Colon (tissue), 2 donors: ENCODE measurements around the gene HOXB2.

Experiments
- FAIRE-seq: peaks from 2 replicates; lab custom pipeline; 2012; peaks lifted over from hg19 to GRCh38; lab: Jason Lieb, UNC
- donor health status: control.
- donor health status: control.

Gene HOXB2

DNA sequence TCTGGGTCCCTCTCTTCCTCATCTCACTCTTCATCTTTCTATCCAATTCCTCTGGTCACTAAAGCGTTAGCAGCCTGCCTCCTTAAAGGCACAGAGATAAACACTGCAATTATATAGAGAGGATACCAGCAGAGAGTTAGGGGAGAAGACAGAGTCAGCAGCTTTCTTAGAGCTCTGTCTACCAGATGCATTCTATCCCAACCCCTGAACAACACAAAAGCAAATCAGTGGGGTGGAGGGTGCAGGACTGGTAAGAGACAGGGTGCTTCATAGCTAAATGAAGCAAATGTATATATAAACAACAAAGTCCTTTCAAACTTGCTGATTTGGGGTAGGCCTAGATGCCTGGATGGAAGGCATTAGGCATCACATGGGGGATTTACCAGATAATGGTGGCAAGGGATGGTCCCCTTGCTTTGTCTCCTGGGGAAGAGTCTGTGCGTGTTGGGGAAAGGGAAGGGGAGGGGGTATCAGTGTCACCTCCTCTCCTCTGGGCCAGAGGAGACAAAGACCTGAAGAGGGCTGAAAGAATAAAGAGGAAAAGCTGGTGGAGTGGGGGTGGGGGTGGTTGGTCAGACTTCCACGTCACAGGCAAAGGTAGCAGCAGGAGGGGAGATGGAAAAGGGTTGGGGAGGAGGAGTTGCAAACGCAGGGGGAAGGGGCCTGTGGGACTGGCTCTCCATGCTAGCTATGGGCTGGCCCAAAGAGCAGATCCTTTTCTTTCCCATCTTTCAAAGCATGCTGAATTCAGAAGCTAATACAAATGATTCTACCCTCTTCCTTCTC, 21.2 kb upstream of the HOXB2 start:
- FAIRE-seq: no peak

DNA sequence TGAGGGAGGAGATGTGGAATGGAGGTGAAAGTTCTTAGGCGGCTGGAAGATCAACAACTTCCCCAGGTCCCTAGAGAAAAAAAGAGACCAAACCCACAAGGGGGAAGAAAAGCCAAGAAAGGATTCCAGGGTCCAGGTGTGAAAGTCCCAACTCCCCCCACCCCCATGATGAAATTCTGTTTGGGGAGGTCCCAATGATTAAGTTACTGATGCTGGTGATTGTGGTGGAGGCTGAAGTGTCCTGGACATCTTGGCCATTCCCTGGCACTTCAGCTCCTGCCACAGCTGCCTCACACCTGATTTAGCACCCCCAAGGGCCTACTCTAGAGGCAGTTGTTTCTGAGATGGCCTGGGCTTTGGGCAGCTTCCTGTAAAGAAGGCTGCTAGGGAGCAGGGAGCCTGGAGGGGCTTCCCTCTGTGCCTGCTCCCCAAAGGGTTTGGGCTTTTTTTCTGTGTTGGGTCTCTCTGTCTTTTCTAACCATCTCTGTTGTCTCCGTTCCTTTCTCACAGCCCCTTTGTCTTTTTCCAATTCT, 20.2 kb upstream of the HOXB2 start:
- FAIRE-seq: no peak

DNA sequence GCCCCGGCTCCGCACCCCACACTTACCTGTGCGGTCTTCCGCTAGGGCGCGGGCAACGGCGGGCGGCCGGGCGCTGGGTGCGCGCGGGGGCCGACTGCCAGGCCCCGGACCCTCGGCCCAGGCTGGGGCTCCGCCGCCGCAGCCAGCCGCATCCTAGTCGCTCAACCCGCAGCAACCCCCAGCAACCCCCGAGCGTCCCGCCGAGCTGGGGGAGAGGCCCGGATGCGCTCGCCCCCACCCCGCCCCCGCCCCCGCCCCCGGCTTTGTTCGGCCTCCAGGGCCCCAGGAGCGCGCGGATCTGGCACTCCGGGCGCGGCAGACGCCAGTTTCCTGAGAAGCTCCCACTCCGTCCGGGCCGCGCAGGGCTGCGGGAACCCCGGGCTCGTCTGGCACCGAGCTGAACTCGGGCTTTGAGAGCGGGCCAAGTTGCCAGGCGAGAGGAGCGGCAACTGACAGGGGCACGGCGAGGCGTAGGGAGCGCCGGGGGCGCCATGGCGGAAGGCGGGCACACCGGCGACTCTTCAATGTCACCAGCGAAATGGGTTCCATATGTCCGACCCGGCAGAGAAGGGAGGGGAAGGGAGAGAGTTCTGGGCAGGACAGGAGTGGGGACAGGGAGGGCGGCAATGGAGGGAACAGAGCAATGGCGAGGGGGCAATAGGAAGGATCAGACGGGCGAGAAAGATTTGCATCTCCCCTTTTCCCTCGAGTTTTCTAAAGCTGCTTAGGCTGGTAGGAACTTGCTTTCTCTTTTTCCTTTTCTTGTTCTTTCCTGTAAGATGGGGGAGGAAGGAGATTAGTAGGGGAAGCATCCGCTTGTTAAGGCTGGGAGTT, 19.5 kb upstream of the HOXB2 start:
- no peak for FAIRE-seq

DNA sequence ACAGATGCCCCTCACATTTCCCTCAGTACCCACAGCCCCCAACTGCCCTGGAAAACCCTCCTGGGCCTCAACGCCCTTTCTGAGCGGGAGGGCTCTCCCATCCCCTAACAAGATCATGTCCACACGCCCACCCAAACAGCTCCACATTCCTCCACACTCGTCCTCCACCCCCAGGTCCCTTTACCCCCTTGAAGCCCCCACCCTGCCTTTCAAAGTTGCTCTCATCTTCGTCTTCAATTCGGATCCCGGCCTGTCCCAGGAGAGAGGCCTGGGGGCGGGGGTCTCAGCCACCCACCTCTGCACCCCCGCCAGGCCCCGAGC, 18.9 kb upstream of the HOXB2 start:
- FAIRE-seq: no peak

DNA sequence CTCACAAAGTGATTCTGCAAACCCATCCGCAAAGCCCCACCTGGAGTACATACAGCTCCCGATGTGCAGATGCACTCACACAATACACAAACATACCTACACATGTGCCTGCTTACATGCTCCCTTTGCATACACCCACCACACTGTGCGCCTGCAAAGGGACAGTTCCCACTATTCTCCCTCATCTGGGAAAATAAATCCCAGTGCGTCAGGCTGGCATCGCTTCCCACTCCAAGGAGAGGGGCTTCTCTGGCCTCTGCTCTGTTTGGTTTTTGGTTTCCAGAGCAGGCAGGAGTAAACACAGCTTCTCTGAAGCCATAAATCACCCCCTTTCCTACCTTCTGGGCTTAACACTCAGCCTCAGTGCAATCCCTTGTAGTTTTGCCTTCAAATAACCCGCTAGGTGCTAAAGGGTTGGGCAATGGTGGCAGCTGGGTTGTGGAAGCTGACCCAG, 18.5 kb upstream of the HOXB2 start:
- FAIRE-seq: no peak

DNA sequence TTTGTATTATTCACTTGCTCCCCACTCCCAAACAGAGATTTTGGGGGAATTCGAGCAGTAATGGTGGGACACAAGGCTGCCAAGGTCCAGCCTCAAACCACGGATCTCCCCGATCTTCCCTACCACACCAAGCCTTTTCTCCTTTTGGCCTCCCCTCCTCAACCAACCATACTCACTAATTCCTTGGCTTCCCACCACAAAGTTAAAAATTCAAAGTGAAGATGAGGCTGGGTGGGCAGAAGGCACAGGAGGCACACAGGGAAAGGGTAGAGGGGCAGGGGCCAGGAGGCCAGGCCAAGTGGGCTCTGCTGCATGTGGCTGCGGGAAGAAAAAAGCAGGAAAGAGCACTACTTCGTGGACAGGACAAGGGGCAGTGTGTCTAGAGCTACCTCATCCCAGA, 18.0 kb upstream of the HOXB2 start:
- FAIRE-seq: no peak

DNA sequence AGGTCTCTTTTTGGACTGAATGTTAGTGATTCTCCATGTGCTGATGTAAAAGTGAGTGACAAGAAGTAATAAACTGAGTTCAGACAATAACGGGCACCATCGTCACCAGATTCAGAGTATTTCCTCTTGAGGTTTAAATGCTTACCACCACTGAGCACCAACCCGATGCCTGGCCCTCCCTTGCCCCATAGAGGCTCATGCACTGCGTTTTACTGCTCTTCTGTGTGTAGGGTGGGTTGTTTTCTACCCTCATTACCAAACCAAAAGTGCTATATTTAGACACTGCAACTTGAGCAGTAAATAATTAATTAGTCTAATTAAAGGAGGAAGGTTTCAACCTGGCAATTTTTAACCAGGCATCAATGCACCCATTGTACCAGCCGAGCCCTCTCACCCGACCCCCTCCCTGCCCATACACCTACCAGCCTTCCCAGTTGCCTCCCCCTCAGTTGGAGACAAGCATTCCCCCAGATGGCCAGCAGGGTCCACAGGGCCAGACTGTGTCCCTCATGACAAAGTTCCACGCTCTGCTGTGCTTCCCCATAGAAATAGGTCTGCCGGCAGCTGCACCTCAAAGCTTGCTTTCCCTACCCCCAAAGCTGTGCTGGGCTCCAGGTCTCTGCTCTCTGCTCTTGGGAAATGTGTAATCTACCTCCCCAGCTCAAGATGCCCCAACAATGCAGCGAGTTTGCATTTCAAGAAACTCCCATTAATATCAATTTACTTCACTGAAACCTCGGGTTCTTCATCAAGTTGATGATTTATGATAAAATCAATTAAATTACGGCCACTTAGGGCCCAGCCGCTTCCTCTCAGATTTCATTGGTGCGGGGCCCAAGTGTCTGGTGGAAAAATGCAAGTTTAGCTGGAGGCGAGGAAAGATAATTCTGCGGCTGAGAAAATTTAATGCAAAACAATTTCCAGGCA, 17.2 kb upstream of the HOXB2 start:
- no peak for FAIRE-seq

DNA sequence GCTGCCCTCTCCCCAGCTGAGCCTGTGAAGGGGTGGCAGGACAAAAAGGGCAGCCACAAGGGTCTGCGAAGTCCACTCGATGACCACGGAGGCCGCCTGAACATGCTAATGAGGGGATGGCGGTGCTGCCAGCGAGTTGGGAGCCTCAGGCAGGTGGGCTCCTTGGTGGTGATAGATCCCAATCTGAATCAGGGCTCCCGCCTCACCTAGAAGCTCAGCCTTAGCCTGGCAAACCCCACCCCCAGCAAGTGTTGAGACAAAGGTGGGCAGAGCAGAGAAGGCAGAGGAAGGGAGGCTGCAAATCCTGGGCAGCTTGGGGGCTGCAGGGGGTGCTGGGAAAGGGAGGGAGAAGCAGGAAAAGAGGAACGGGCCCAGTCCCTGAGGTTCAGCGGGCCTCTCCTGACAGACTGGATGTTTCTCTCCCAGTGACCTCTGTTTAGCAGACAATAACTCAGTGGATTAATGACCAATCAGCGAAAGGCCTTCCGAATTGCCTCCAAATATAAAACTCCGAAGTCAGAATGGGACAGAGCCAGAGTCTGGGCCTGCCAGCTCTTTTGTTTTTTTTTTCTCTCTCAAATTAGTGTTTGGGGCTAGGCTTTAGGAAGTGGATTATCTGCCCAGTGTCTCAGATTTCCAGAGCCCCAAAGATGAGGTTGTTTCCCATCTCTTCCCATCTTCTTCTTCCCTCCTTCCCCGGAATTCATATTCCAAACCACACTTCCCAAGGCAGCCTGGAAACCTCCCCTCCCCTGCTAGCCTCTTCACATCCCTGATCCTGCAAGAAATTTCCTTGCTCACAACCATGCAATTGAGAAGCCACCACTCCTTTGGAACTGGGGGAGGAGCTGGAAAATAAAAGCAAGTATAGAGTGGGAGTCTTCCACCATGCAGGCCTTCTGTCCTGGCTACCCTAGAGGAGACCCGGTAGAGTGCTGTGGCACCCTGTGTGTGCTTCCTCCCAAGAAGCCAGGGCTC, 15.2 kb upstream of the HOXB2 start:
- no peak for FAIRE-seq

DNA sequence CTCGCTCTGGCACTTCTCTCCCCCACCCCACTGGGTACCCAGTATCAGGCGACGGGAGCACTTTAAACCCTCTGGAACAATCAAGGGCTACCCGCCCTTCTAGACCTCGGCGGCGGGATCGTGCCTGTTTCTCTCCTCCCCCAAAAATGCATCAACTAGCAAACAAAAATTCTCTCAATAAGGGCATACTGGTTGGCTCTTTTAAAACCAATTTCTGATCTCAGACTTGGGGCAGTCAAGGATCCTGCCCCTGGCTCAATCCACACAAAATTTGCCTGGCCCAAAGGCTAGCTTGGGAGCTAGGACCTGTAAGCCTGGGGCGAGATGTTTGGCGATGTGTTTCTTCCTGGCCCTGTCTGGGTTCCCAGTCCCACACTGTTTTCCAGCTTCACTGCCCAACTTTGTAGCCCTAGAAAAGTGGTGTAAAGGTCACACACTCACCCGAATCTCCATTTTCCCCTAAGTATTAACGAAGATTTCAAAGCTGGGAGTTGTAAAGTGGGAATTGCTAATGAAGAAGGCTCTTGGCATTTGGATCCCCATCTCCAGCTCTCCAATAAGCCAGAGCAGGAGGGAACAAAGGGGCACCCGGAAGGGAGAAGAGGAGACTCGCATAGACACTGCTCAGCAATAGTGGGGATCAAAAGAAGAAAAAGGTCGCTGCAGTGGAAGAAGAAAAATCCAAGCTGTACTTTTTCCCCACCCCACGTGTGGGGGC, 14.4 kb upstream of the HOXB2 start:
- FAIRE-seq: no peak

DNA sequence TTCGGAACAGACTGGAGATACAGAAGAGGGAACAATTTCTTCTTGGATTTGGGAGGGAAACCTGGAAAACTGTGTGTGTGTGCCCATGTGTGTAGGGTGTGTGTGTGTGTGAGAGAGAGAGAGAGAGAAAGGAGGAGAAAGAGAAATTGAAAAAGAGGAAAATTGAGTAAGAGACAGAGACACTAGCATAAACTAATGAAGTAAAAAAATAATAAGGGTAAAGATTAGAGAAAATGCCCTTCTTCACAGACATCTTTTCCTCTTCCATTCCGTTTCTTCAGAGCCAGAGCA, 13.9 kb upstream of the HOXB2 start:
- no peak for FAIRE-seq

DNA sequence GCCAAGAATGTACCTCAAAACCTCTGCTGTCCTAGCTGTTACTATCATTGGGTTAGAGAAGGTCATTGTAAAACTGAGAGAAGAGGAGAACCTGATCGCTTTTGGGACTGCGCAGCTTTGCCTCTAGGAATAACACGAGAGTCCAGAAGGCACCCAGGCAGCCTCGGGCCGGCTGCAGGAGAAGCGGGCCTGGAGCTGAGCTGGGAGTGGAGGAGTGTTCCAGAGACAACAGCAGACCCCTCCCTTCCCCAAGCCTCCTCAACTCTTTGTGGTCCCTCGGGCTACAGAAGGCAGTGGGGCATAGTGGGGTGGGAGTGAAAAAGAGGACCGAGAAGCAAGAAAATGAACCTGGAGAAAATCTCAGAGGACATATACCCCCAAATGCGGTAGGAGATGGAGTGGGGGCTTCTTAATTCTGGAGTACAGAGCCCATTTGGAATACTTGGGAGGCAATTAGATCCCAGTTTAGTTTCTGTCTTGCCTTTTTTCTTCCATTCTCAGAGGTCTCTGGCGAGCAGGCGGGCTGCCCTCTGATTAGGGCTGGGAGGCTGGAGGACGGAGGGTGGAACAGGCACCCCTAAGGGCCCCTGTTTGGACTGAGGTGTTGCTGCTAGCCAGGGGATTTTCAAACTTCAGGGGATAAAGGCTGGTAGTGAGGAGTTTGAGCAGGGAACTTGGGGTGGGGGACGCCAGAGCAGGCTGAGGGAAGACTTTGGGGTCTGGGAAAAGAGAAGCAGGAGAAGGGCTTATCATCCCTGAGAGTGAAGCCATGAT, 13.3 kb upstream of the HOXB2 start:
- no peak for FAIRE-seq

DNA sequence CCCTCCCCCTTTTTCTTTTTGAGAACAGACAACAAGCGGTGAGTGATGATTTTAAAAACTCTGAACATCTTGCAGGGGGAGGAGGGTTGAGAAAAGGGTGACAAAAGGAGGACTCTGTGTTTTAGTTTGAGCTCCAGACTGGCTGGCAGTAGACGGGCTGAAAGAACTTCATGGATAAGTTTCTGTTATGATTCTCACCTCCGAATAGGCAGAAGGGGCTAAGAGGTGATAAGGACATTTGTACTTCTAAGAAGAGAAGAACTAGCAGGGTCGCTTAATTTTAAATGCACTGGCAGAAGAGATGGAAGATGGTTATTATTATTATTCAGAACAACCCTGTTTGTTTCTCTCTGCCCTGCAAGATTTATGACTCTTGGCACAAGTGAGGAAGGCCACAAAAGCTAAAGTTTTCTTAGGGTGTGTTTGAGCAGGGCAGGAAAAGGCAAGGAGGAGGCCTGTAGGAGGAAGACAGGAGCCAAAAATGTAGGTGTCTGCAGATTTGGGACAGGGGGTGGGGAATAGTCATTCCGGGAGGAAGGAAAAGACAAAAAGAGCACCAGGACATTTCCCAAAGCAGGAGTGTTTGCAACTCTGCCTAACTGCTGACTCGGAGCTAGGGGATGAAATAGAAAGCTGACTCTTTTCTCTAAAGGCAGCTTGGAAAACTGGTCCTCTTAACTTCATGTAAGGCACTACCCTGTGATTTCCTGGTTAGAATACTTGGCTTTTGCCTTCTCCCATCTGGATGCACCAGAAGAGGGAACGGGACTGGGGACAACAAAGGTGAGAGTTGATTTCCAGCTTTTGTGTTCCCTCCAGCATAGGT, 11.9 kb upstream of the HOXB2 start:
- FAIRE-seq: no peak

DNA sequence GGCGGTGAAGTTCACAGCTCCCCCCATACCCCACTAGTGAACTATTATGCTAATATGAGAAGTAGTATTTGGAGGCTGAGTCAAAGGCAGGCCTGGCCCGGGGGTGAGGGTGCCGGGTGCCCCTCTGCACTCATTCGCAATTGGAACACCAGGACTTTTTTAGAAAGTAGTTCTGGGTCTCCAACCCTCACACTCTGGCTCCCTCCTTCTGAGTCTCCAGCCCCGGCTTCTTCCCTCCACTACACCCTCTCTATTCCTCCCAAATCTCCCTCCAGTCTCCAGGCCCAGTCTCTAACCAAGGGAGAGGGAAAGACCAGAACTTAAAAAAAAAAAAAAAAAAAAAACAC, 11.3 kb upstream of the HOXB2 start:
- no peak for FAIRE-seq

DNA sequence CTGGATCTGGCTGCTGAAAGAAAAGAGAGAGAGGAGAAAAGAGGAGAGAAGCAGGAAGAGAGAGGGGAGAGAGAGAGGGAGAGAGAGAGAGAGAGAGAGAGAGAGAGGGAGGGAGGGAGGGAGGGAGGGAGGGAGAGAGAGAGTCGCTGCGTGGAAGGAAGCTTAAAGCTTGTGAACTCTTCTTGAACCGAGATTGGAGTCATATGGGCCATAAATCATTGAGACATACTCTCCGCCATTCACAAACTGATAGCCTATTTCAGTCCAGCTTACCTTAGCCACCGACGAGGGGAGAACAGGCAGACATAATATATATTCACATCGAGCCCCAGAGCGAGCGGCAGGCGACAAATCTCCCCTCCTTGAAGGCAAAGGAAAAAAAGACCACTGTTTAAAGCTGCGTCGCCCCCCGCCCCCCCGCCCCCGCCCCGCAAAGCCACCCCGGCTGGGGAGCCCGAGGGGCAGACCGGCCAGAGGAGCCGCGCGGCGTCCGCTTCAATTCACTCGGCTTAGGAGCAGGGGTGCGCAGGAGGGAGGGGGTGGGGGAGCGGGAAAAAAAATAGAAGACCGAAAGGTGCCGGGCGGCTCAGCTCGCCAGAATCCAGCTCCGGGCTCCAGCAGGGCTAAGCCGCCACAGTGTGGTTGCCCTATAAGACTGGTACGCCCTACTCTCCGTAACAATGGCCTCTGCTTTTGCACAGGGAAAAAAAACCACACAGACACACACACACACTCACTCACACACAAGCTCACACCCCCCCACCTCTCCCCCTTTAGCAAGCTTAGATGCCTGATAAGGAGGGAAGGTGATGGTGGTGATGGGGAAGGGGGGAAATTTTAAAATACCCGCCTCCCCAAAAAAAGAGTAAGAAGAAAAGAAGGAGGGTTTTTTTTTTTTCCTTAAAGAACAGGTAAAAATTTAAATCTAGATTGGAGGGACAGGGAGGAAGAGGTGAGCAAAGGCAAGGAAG, 10.6 kb upstream of the HOXB2 start:
- FAIRE-seq: no peak

DNA sequence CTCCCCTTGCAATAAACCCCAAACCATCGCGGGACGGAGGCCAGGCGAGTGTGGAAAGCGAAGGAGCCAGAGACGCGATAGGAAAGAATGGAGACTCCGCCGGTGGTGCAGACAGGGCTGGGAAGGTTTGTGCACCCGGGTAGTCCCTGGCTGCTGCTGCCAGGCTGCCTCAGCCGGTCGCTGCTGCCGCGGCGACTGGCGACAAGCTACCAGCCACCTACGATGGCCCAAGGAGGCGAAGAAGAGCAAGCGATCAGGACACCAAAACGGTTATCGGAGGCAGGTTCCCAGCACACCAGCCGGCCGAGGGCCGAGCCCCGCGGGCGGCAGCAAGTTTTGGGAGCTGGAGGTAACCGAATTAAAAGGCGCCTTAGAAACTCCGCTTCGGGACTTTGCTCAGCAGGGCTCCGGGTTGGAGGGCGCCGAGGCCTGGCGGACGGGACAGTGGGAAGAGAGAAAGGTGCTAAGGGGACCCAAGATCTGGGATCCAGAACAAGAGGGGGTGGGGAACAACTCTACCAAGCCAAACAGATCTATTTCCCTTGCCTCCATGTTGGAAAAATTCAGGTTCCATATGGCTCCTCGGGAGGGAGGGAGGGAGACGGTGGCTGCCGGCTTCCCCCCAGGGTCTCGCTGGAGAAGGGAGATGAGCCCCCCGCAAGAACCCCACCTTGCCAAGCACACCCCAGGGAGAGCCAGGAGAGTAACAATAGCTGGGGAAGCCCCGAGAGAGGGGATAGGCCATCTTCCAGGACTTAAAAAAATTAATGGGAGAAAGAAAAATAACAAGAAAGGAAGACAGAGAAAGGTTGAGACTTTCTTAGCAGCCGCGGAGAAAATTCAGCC, 9.7 kb upstream of the HOXB2 start:
- FAIRE-seq: no peak

DNA sequence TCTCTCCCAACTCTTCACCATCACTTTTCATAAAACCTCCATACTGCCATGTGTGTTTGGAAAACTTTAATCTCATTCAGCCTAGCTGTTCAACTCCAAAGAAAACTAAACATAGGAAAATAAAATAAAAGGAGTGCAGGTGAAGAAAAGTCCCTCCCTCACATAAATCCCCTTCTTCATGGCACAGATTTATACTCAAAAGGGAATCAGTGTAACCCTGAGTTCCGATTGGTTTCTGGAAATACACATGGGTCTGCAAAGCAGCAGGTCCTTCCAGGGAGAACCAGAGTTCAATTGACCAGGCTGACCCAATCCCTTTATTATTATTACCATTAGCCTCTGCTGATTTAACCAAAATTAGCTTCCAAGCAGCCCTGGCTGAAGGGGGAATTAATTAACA, 8.9 kb upstream of the HOXB2 start:
- FAIRE-seq: no peak

DNA sequence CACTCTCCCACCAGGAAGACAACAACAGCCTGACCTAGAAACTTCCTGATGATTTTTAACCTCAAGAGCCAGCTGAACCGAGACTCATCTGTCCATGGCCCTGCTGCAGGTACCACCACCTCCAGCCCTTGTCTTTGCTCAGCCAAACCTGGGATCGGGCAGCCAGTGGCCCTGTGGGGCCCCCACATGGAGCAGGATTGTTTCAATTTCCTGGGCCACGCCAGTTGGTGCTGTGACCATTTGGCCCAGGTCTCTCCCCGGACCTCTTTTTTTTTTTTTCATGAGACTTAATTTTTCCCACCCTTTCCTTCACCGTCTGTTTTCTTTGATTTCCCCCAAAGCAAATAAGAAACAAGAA, 8.3 kb upstream of the HOXB2 start:
- no peak for FAIRE-seq
